ENCODE results near the gene TMUB1.

The TMUB1 gene

GRCh38 chr7:151102991-151103390, 19.7 kb upstream of the TMUB1 start:
- TF ChIP-seq CTCF (IDR thresholded peaks at IDR 0.05), result no peak
- Histone ChIP-seq H3K4me3 (no peak overlapping the region), H3K27ac (no peak overlapping the region)
- DNase-seq (ENCODE audit: low spot score), result no peak

GRCh38 chr7:151101621-151102396, 18.5 kb upstream of the TMUB1 start:
- no peak overlapping the region for H3K27ac ChIP-seq
- no peak for DNase-seq (ENCODE audit: low spot score)
- TF ChIP-seq CTCF (IDR thresholded peaks at IDR 0.05), result no peak
- no peak overlapping the region for H3K4me3 ChIP-seq

DNA sequence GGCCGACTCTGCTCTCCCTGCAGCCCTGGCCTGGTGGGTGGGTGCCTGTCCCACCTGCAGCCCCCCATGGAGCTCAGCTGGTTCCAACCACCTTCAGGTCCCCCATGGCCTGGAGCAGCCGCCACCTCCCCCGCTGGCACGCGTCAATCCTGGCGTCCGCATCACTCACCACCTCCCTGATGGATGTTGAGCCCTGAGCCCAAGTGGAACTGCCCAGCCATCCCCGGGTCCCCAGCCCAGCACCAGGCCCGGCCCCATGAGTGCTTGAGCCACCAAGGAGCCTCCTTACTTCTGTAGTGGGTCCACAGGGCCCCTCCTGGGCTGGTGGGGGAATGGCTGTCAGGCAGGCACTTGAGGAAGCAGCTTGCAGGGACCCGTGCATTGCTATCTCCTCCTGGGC, 17.6 kb upstream of the TMUB1 start:
- Histone ChIP-seq H3K4me3 (no peak overlapping the region), H3K27ac (no peak overlapping the region)
- no peak for DNase-seq (ENCODE audit: low spot score)
- TF ChIP-seq CTCF (IDR thresholded peaks at IDR 0.05), result no peak

DNA sequence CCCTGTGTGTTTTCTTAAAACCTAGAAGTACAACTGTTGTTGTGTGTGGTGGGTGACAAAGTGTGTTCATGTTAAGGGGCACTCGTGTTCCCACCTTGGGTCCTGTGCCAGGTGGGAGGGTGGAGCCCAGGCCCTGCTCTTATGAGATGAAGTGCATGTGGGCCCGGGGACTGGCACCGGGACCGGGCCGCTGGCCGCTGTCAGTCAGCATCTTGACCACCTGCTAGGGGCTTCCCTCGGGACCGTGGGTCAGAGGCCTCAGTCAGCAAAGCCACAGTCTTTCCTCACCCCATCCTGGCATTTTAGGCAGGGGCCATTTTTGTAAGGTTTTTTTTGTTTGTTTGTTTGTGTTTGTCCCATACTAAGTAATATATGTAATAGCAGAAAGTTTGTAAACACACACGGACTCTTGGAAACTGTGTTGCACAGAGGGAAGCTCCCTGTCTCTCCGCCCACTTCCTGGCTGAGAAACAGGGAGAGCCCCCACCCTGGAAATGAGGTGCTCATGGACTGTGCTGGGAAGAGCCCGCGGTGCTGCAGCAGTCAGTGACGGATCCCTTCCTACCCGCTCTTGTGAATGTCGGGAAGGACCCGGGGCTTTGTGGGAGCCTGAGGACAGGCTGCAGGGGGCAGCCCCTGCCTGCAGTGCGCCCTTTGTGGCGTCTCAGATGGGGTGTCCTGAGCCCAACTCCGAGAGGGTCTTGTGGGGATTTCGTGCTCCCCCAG, 16.4 kb upstream of the TMUB1 start:
- Histone ChIP-seq H3K4me3 (no peak overlapping the region), H3K27ac (no peak overlapping the region)
- no peak for TF ChIP-seq CTCF (IDR thresholded peaks at IDR 0.05)
- no peak for DNase-seq (ENCODE audit: low spot score)

DNA sequence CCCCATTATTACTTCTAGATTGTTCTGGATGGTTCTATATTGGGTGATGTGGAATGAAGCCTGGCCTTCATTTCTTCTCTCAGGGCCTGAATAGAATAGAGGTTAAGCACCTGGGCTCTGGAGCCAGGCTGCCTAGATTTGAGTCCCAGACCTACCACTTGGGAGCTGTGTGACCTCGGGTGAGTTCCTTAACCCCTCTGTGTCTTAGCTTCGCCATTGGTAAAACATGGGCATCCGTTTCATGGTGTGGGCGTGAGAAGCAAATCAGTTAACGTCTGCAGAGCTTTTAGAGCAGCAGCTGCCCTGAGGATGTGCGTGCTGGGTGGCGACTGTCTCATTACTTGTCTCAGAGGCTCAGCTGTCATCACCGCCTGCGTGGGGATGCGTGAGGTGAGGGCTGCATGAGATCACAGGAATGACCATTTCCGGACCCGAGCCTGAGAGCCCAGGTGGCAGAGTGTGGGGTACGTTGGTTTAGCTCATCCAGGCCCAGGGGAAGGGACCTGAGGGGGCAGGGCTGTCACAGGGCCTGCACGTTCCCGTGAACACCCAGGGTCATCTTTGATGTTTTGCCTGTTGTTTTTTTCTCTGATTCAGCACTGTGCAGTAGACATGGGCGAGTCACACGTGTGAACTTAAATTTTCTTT, 12.7 kb upstream of the TMUB1 start:
- TF ChIP-seq CTCF (IDR thresholded peaks at IDR 0.05), result no peak
- Histone ChIP-seq H3K4me3 (no peak overlapping the region), H3K27ac (no peak overlapping the region)
- no peak for DNase-seq (ENCODE audit: low spot score)

- DNase-seq (ENCODE audit: low spot score), result no peak
- H3K4me3 ChIP-seq, result no peak overlapping the region
- H3K27ac ChIP-seq, result no peak overlapping the region
- TF ChIP-seq CTCF (IDR thresholded peaks at IDR 0.05), result no peak
Observed at GRCh38 chr7:151095123-151095797, 12.0 kb upstream of the TMUB1 start.
